ENCODE results near the gene SPRY4.

SPRY4 gene

DNA sequence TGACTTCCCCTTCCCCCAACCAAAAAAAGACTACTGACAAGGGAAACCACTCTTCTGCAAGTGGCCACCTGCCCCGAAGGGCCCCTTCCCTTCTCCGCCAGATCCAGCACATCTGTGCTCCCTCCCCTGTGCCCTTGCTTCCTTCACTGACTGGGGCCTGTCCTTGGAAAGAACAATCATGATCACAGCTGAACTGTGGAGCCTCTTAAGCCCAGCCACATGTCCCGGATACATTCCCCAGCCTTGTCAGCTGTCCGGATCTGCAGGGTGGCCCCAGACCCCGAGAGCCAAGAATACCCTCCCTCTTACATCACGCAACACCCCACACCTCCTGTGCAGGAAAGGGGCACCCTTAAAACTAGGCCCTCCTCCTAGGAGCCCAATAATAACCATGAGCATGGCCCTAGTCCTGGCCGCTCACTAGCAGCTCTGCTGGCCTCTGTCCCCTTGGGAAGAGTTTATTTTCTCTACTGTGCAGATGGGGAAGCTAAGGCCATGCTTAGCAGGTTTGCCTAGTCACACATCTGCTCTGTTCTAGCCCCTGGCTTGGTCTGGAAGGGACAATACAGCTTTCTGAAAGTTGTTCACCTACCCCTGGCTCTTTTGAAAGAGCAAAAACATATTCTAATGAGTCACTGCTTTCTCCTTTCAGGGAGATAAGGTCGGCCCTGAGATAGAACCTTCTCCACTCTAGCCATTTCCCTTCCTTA, 3.8 kb downstream of the SPRY4 start:
- TF ChIP-seq POLR2AphosphoS5 (IDR thresholded peaks at IDR 0.05; ENCODE audit: low read depth, low read length): peak; percentile 5; the same call in 1 of the 2 replicates
- TF ChIP-seq, protein P1, sequence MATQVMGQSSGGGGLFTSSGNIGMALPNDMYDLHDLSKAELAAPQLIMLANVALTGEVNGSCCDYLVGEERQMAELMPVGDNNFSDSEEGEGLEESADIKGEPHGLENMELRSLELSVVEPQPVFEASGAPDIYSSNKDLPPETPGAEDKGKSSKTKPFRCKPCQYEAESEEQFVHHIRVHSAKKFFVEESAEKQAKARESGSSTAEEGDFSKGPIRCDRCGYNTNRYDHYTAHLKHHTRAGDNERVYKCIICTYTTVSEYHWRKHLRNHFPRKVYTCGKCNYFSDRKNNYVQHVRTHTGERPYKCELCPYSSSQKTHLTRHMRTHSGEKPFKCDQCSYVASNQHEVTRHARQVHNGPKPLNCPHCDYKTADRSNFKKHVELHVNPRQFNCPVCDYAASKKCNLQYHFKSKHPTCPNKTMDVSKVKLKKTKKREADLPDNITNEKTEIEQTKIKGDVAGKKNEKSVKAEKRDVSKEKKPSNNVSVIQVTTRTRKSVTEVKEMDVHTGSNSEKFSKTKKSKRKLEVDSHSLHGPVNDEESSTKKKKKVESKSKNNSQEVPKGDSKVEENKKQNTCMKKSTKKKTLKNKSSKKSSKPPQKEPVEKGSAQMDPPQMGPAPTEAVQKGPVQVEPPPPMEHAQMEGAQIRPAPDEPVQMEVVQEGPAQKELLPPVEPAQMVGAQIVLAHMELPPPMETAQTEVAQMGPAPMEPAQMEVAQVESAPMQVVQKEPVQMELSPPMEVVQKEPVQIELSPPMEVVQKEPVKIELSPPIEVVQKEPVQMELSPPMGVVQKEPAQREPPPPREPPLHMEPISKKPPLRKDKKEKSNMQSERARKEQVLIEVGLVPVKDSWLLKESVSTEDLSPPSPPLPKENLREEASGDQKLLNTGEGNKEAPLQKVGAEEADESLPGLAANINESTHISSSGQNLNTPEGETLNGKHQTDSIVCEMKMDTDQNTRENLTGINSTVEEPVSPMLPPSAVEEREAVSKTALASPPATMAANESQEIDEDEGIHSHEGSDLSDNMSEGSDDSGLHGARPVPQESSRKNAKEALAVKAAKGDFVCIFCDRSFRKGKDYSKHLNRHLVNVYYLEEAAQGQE (IDR thresholded peaks at IDR 0.05; ENCODE audit: insufficient read depth in 1 of 2, low read depth in 2 of 2, low read length in 2 of 2): no peak
- TF ChIP-seq TAF1 (IDR thresholded peaks at IDR 0.05; ENCODE audit: borderline replicate concordance, insufficient read depth, low read length): no peak
- TF ChIP-seq FOXP2 (optimal IDR thresholded peaks at IDR 0.05; ENCODE audit: borderline replicate concordance, extremely low read depth, extremely low read length, insufficient read depth): no peak
- 0 out of 2 replicates have a peak, but pooled peaks have one; percentile 64 for TF ChIP-seq SIN3A (IDR thresholded peaks at IDR 0.05; ENCODE audit: borderline replicate concordance, insufficient read depth, low read length)

DNA sequence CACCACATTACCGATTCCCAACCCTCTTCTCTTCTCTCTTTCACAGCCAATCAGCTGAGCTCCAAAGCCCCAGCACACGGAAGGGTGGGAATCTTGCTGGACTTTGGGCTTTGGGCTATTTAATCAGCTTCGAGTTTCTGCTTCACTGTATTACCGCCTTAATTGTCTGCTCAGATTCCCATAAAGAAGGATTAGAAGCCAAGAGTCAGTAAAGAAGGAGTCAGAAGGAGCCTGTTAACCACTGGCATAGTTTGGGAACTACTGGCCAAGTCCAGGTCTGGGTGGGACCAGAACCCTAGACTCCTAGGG, 4.4 kb downstream of the SPRY4 start:
- TF ChIP-seq FOXP2 (optimal IDR thresholded peaks at IDR 0.05; ENCODE audit: borderline replicate concordance, extremely low read depth, extremely low read length, insufficient read depth) (no peak), POLR2AphosphoS5 (IDR thresholded peaks at IDR 0.05; ENCODE audit: low read depth, low read length) (no peak), SIN3A (IDR thresholded peaks at IDR 0.05; ENCODE audit: borderline replicate concordance, insufficient read depth, low read length) (no peak), TAF1 (IDR thresholded peaks at IDR 0.05; ENCODE audit: borderline replicate concordance, insufficient read depth, low read length) (no peak)
- TF ChIP-seq, protein P1 (IDR thresholded peaks at IDR 0.05; ENCODE audit: insufficient read depth in 1 of 2, low read depth in 2 of 2, low read length in 2 of 2): no peak

DNA sequence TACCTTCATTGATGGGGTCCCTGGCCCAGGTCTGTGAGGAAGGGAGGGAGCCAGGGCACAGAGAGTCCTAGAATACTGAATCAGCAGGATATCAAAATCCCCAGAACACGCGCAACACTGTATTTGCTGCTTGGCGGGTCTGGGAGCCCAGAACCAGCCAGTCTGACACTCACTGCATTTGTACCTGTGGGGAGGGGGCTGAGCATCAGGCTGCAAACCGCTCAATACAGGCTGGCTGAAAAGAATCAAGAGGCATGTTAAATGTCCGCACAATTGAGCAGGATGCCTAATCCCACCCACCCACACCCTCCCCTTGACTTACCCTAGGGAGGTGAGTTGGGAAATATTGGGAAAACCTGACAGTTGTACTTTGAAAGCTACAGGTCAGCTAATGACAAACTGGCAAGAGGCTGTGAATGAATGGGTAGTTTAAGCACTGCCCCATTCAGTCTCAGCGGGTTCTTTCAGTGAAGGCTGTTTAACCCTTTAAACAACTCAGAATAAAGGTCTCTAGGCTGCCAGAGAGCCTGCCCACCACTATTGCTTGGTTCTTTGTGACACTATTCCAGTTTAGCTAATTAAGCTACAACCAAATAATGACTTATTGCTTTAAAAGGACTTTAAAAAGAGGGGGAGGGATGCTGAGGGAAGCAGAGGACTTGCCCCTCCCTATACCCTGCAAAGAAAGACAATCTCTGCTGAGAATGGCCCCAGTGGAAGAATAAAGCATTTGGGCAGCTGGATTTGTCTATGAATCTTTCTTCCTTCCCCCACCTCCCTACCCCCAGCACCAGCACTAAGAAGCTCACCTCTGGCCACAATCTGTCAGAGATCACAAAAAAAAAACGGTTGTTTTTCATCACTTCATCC, 5.0 kb downstream of the SPRY4 start:
- TF ChIP-seq POLR2AphosphoS5 (IDR thresholded peaks at IDR 0.05; ENCODE audit: low read depth, low read length) (no peak; the same call in 1 of the 2 replicates), SIN3A (IDR thresholded peaks at IDR 0.05; ENCODE audit: borderline replicate concordance, insufficient read depth, low read length) (no peak), FOXP2 (optimal IDR thresholded peaks at IDR 0.05; ENCODE audit: borderline replicate concordance, extremely low read depth, extremely low read length, insufficient read depth) (no peak), TAF1 (IDR thresholded peaks at IDR 0.05; ENCODE audit: borderline replicate concordance, insufficient read depth, low read length) (no peak)
- TF ChIP-seq, protein P1 (IDR thresholded peaks at IDR 0.05; ENCODE audit: insufficient read depth in 1 of 2, low read depth in 2 of 2, low read length in 2 of 2): no peak

DNA sequence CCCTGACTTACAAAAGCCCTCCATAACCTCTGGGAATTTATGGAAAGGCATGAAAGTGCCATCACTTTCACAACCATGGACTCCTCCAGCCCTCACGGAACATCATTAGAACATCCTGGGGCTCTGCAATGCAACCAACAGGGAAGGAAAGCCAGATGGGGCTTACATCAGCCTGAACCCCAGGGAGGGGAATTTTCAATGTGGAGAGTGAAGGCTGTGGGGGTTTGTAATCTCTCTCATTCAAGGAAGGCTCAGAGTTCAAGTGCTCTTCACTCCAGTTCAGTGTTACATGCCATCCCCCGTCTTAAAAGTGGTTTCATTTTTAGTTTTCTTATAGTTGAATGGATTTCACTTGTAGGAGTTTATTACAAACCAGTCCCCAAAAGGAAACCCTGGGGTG, 5.7 kb downstream of the SPRY4 start:
- no peak for TF ChIP-seq TAF1 (IDR thresholded peaks at IDR 0.05; ENCODE audit: borderline replicate concordance, insufficient read depth, low read length)
- TF ChIP-seq POLR2AphosphoS5 (IDR thresholded peaks at IDR 0.05; ENCODE audit: low read depth, low read length): peak; percentile 30; the same call in 1 of the 2 replicates

DNA sequence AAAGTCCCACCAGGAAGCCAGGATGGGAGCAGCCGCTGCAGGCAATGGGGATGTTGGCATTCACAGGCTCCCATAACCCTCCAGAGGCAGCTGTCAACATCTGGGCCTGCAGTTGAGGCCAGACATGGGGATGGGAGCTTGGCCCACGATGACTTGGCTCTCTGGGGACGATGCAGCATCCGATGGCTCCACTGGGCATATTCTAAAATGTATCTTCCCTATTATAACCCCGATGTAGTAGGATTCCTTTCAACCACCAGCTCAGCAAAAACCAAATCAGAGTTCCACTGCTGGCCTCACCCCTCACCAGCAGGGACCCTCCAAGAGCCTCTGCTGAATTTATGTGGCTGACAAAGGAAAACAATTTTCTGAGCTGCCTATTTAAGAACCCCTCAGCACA, 7.1 kb downstream of the SPRY4 start:
- no peak for TF ChIP-seq TAF1 (IDR thresholded peaks at IDR 0.05; ENCODE audit: borderline replicate concordance, insufficient read depth, low read length)
- no peak for TF ChIP-seq SIN3A (IDR thresholded peaks at IDR 0.05; ENCODE audit: borderline replicate concordance, insufficient read depth, low read length)
- no peak for TF ChIP-seq POLR2AphosphoS5 (IDR thresholded peaks at IDR 0.05; ENCODE audit: low read depth, low read length)
- TF ChIP-seq FOXP2 (optimal IDR thresholded peaks at IDR 0.05; ENCODE audit: borderline replicate concordance, extremely low read depth, extremely low read length, insufficient read depth): no peak
- TF ChIP-seq, protein P1 (IDR thresholded peaks at IDR 0.05; ENCODE audit: insufficient read depth in 1 of 2, low read depth in 2 of 2, low read length in 2 of 2): no peak
